Measurements from ENCODE around the gene ZDHHC22.

DNA sequence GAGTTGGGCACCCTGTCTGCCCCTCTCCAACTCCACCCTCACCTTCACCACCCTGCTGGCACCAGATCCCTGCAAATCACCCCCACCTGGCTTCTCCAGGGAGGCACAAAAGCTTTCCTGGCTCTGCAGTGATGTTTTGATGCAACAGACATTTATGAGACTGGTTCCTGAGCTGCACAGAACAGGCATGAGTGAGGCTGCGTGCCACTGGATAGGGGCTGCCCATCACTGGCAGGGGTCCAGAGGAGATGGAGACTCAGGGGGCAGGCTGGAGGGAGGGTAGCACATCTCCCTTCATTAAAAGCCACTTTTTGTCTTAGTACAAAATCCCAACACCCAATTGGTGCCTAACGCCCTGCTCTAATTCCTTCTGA, 17.3 kb upstream of the ZDHHC22 start:
- TF ChIP-seq, protein P1, sequence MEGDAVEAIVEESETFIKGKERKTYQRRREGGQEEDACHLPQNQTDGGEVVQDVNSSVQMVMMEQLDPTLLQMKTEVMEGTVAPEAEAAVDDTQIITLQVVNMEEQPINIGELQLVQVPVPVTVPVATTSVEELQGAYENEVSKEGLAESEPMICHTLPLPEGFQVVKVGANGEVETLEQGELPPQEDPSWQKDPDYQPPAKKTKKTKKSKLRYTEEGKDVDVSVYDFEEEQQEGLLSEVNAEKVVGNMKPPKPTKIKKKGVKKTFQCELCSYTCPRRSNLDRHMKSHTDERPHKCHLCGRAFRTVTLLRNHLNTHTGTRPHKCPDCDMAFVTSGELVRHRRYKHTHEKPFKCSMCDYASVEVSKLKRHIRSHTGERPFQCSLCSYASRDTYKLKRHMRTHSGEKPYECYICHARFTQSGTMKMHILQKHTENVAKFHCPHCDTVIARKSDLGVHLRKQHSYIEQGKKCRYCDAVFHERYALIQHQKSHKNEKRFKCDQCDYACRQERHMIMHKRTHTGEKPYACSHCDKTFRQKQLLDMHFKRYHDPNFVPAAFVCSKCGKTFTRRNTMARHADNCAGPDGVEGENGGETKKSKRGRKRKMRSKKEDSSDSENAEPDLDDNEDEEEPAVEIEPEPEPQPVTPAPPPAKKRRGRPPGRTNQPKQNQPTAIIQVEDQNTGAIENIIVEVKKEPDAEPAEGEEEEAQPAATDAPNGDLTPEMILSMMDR (IDR thresholded peaks at IDR 0.05), result no peak
- TF ChIP-seq RAD21 (IDR thresholded peaks at IDR 0.05; ENCODE audit: low read length) (no peak), CHD2 (IDR thresholded peaks at IDR 0.05; ENCODE audit: low read length, partially characterized antibody) (no peak)

Data from SK-N-SH (cell line).